GM18873 (cell line): ENCODE results near the gene ADAM10.

ENCODE experiments used
- ATAC-seq: cut with Tn5 transposase; IDR thresholded peaks from one replicate; pipeline ENCODE4 v1.9.1; 2021; ENCODE audit warnings: mild to moderate bottlenecking, moderate library complexity, moderate number of reproducible peaks; ENCODE audit not compliant: unreplicated experiment, low FRiP score

ADAM10 gene

DNA sequence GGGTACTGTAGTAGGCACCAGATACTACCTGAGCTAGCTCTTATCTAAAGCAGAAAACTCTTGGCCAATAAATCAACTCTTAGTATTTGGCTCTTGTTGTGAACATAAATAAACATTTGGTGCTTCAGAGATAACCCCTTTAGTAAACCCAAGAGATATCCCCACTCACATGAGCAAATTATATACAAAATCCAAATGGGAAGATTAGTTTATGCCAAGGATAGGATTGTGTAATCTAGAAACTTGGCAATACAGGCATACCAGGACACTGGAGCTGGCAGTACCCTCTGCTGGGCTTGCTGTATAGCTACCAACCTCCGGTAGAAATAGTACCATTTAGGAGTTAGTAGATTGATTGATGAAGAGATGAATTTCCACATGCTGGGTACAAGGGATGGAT is 190.7 kb downstream of the ADAM10 start:
- ATAC-seq, result no peak

DNA sequence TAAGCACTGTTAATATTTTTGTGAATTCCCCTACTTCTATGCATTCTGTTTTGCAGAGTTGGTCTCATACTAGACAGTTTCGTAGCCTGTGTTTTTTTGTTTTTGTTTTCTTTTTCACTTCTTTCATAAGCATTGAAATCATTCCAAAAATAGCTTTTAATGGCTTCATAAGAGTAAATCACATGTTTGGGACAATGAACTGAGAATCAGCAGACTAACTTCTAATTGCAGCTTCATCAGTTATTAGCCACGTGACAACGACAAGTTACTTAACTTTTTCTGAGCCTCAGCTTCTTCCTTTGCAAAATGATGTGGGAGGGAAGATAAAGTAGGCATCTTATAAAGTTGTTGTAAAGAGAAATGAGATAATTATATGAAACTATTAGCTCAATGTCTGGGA is 193.0 kb downstream of the ADAM10 start:
- no peak for ATAC-seq

DNA sequence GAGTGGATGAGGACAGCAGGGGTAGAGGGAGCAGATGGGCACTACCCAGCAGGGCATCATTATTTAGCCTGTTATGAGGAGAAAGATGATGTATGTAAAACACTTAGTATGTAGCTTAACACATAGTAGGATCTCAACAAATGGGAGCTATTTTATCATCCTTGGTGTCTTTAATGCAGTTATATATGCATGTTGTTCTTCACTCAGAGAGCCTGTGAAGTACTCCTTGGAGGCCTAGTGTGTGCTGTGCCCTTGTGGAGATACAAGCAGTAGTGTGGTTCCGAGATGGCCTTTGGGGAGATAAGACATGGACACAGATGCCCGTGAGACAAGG is 193.5 kb downstream of the ADAM10 start:
- no peak for ATAC-seq

GRCh38 chr15:58555162-58556027 is 194.1 kb downstream of the ADAM10 start:
- no peak for ATAC-seq

- no peak for ATAC-seq
Observed at GRCh38 chr15:58554758-58555157, 194.7 kb downstream of the ADAM10 start.

GRCh38 chr15:58553365-58553918 is 196.1 kb downstream of the ADAM10 start:
- ATAC-seq, result no peak

GRCh38 chr15:58552505-58553364 is 196.8 kb downstream of the ADAM10 start:
- no peak for ATAC-seq

- ATAC-seq, result no peak
Observed at GRCh38 chr15:58551764-58552504, 197.6 kb downstream of the ADAM10 start.

GRCh38 chr15:58551084-58551763 is 198.3 kb downstream of the ADAM10 start:
- ATAC-seq, result no peak

- no peak for ATAC-seq
Observed at GRCh38 chr15:58549785-58550074, 199.8 kb downstream of the ADAM10 start.

DNA sequence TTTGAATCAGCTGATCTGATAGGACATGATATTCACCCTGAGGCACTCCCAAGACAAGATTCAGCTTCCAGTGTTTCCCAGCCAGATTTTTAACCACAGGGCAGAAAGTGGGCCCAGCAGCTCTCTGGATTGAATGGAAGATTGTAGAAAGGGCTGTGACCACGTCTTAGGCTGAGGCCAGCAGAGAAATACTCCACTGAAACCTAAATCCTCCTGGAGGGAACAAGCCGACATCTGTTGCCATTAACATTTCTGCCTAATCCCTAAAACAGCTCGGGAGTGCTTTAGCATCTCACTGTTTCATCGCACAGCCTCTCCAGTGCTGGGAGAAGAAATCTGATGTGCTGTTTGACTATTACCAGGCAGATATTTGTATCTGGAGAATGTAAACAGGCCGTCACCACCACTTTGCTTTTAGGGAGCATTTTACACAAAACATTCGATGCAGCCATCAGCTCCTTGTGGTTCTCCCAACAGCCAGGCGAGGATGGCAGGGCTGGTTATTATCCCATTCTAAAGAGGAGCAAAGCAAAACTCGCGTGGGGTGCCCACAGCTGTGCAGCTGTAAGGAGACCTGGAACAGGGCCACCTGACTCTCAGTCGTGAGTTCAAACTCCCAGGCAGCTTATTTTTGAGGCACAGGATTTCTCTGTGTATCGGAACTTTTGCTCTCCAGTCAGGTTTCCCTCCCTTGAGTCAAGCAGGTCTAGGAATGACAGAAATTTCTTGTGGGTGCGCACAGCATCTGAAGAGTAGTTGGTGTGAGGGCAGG is 200.3 kb downstream of the ADAM10 start:
- ATAC-seq, result no peak

DNA sequence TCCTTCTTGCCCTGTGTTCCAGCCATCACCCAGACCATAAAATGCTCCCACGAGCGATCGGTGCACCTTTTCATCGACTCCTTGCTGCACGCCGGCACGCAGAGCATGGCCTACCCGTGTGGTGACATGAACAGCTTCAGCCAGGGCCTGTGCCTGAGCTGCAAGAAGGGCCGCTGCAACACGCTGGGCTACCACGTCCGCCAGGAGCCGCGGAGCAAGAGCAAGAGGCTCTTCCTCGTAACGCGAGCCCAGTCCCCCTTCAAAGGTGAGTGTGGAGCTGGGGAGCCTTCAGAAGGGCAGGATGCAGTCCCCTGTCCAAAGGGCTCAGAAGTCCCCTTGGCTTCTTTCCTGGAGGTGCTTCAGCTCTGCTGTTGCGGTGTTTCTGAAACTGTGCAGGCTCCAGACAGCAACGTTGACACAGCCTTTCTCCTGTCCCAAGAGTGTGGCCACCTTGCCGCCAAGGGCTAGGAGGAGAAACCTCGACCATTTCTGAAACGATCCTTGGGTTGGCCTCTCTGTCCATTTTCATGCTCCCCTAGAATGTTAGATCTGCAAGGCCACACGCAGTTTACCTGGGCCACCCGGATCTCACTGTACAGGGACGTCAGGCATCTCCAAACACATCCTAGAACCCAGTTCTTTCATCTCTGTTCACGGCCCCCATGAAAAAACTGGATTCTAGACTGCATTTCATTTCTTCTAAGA is 201.0 kb downstream of the ADAM10 start:
- ATAC-seq, result no peak

DNA sequence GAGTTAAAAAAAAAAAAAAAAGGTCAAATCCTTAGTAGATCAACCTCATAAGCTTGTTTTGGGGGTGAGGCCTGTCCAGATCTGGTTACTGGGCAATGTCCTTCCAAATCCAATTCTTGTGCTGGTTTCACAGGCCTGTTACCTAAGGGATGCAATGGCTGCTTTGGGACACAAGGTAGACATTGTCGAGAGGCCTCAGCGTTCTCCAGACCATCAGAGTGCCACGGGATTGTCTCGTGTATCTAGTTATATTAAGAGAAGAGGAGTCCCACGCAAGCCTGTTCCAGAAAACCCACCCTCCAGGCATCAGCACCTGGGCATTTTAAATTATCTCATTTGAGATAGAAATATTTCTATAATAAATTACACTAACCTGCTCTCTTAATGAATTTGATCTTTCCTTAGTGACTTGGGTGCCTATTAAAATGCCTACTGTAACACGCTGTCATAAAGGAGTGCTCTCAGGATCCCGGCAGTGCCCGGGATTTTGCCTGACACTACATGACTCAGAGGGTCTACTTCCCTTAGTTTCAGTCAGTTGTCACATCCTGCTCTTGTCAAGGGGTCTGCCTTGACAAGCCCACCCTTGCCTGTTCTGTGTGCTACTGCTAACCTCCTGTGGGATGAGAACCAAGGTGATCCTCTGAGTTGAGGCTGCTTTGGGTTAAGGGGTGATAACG is 201.7 kb downstream of the ADAM10 start:
- ATAC-seq, result no peak

DNA sequence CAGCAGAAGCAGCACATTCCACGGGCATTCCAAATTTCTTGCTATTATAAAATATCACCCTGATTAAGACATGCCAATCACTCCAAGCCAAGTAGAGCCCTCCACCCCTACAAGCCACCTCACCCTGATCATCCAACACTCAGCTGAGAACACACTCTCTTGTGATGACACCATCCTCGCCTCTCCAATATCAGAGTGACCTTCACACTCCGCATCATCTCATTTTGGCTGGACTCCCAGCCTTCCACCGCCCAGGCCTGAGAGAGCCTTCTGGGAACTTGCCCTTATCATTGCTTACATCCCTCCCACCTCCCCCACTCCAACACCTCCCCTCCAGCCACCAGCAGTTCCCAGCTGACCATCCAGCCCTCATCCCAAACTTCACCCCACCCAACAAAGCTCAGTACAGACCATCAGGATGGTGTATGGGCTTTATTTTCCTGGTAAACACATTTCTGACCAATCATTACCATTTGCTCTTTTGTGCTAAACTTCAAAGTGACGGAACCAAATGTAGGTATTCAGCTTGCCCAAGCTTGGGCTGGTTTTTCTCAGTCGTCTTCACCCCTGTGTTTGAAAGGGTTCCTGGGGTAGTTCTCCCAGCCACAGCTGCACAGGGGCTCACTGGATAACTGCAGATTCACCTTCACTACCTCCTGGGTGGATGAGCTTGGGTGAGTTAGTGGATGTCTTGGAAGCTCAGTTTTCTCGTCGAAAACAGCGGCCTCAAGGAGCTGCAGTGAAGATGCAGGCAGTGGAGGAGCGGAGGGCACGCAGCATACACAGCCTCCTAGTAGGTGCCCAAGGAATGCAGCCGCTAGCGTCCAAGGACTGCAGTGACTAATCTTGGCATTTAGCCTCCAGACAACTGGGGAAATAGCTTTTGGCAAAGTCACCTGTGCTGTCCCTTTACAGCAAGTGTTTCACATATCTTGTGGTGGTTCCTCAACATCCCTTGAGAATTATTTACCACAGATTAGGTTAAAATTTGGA is 202.6 kb downstream of the ADAM10 start:
- ATAC-seq, result no peak

GRCh38 chr15:58546066-58546591 is 203.4 kb downstream of the ADAM10 start:
- ATAC-seq, result no peak

DNA sequence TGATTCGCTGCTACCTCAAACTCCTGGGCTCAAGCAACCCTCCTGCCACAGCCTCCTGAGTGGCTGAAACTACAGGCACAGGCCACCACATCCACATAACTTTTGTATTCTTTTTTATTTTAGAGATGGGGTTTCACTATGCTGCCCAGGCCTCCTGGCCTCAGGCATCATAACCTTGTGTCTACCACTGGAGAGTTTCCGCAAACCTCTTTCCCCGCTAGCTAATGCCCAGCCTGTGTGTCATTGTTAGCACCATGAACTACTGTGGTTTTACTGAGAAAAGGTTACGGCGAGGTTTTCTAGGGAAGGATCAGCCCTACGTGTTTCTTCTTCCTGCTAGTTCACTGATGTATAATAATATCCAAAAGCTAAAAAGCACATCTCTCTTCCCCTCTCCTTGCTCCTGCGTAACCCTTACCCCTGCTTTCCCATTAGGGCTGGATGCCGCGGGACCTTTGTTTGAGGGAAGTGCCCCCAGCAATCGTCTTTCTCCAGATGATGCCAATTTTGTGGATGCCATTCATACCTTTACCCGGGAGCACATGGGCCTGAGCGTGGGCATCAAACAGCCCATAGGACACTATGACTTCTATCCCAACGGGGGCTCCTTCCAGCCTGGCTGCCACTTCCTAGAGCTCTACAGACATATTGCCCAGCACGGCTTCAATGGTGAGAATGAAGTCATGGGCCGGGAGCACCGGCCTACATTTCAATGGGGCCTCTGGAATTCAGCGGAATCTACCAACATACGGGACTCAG is 204.0 kb downstream of the ADAM10 start:
- no peak for ATAC-seq
